ENCODE results near the gene SEC22B.
"Not testable (repeated sequence)": the region's sequence is repeated elsewhere in the genome, so short reads cannot be mapped to it uniquely, and the experiment has no call there.

DNA sequence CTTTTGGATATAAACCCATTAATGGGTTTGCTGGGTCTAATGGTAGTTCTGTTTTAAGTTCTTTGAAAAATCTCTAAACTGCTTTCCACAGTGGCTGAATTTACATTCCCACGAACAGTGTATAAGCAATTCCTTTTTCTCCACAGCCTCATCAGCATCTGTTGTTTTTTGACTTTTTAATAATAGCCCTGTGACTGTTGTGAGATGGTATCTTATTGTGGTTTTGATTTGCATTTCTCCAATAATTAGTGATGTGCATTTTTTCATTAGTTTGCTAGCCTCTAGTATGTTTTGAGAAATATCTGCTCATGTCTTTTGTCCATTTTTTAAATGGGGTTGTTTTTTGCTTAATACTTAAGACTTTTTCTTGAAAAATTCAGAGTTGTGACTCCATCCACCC lies 11.6 kb downstream of the SEC22B start:
- TF ChIP-seq POLR2A (IDR thresholded peaks at IDR 0.05; ENCODE audit: low read depth); CTCF (IDR thresholded peaks at IDR 0.05): not testable (repeated sequence)
